ENCODE results near the gene ESPL1.

The ESPL1 gene

DNA sequence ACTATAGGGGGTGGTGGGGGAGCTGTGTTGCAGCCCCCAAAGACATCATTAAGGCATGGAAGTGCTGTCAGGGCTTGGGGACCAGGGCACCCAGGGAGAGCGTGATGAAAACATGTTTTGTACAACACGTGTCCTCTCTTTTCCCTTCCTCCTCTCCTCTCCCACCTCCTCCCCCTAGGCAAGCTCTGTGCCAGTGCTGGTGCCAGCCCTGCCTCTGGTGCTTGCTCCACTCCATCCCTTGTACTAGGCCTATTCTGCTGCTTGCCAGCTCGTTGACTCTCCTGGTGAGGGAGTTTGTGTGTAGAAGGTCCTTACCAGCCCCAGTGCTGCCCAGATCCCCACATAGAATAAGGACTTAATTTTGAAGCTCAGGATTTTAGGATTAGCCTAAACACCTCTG is 32.9 kb upstream of the ESPL1 start:
- DNase-seq (ENCODE audit: low read depth in 2 of 2): no peak
- no peak overlapping the region for H3K4me3 ChIP-seq (replicated peaks in 1 of 2; ENCODE audit: low read depth in 2 of 2, low read length in 2 of 2)
- TF ChIP-seq, protein P1, sequence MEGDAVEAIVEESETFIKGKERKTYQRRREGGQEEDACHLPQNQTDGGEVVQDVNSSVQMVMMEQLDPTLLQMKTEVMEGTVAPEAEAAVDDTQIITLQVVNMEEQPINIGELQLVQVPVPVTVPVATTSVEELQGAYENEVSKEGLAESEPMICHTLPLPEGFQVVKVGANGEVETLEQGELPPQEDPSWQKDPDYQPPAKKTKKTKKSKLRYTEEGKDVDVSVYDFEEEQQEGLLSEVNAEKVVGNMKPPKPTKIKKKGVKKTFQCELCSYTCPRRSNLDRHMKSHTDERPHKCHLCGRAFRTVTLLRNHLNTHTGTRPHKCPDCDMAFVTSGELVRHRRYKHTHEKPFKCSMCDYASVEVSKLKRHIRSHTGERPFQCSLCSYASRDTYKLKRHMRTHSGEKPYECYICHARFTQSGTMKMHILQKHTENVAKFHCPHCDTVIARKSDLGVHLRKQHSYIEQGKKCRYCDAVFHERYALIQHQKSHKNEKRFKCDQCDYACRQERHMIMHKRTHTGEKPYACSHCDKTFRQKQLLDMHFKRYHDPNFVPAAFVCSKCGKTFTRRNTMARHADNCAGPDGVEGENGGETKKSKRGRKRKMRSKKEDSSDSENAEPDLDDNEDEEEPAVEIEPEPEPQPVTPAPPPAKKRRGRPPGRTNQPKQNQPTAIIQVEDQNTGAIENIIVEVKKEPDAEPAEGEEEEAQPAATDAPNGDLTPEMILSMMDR (IDR thresholded peaks at IDR 0.05; ENCODE audit: low read depth, low read length): no peak

DNA sequence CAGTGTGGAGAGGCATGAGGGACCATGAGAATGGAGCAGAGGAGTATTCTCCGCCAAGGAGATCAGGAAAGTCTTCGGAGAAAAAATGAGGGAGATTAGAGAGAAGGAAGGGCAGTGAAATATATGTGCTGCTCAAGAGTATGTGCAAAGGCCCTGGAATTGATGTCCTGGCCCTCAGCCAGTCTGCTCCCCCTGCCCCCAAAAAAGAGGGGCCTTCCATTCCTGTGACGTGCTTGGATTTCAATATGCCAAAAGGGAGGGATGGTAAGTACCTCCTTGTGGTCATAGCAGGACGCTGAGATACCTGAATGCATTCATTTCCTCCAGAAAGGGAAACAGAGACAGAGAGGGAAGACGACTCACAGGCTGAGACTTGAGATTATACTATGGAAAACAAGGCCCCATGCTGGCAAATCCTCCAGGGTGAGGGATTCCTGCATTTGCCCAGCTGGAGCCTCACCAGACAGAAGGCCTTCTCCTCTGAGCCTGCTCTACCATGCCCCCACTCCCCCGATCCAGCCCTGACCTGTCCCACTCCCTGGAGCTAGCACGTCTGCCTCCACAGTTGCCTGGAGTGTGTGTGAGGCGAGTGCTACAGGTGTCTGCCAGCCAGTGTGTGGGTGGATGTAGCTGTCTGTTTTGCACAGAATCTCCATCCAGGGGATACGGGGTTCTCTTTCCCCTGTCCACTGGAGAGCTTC is 32.2 kb upstream of the ESPL1 start:
- H3K4me3 ChIP-seq (replicated peaks in 1 of 2; ENCODE audit: low read depth in 2 of 2, low read length in 2 of 2): no peak overlapping the region
- DNase-seq (ENCODE audit: low read depth in 2 of 2): no peak
- TF ChIP-seq, protein P1 (IDR thresholded peaks at IDR 0.05; ENCODE audit: low read depth, low read length): no peak

DNA sequence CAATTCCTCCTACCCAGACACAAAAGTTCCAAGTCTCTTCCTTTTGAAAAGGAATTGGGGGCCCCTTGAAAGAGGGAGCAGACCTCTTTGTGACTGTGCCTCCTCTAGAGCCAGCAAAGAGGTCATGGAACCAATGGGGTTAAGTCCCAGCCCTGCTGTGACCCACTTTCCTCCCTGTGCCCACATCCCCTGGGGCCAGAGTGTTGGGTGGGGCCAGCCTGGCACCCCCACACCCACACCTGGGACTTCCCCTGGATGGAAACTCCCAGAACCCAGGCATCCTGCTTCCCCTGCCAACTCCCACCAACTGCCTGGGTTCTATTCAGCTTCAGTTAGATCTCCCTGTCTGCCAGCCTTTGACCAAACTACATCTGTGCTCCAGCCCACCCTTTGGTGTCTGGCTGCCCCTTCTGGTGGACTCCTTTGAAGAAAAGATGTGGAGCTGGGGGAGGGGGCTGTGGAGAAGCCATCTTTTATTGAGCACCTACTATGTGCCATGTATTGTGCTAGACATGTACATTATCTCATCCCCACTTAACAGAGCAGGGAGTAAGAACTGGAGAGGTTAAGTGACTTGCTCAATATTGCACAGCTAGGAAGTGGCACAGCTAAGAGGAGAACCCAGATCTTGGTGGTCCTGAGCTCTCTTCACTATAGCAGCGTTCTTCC is 31.5 kb upstream of the ESPL1 start:
- TF ChIP-seq, protein P1 (IDR thresholded peaks at IDR 0.05; ENCODE audit: low read depth, low read length): no peak
- no peak for DNase-seq (ENCODE audit: low read depth in 2 of 2)
- no peak overlapping the region for H3K4me3 ChIP-seq (replicated peaks in 1 of 2; ENCODE audit: low read depth in 2 of 2, low read length in 2 of 2)

DNA sequence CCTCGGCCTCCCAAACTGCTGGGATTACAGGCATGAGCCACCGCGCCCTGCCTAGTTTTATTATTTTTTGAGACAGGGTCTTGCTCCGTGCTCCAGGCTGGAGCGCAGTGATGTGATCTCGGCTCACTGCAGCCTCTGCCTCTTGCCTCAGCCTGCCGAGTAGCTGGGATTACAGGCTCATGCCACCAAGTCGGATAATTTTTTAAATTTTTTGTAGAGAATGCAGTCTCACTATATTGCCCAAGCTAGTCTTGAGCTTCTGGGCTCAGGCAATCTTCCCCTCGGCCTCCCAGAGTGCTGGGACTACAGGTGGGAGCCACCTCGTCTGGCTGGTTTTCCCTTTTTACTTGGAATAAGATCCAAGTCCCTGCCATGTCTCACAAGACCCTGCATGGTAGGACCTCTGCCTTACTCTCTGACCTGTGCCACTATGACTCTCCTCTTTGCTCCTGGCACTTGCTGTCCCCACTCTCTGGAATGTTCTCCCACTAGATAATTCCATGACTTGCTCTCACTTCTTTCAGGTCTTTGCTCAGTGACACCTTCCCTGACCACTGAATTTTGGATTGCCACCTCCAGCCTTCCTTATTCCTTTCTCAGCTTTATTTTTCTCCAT is 28.3 kb upstream of the ESPL1 start:
- no peak overlapping the region for H3K4me3 ChIP-seq (replicated peaks in 1 of 2; ENCODE audit: low read depth in 2 of 2, low read length in 2 of 2)
- TF ChIP-seq, protein P1 (IDR thresholded peaks at IDR 0.05; ENCODE audit: low read depth, low read length): no peak
- DNase-seq (ENCODE audit: low read depth in 2 of 2): no peak

DNA sequence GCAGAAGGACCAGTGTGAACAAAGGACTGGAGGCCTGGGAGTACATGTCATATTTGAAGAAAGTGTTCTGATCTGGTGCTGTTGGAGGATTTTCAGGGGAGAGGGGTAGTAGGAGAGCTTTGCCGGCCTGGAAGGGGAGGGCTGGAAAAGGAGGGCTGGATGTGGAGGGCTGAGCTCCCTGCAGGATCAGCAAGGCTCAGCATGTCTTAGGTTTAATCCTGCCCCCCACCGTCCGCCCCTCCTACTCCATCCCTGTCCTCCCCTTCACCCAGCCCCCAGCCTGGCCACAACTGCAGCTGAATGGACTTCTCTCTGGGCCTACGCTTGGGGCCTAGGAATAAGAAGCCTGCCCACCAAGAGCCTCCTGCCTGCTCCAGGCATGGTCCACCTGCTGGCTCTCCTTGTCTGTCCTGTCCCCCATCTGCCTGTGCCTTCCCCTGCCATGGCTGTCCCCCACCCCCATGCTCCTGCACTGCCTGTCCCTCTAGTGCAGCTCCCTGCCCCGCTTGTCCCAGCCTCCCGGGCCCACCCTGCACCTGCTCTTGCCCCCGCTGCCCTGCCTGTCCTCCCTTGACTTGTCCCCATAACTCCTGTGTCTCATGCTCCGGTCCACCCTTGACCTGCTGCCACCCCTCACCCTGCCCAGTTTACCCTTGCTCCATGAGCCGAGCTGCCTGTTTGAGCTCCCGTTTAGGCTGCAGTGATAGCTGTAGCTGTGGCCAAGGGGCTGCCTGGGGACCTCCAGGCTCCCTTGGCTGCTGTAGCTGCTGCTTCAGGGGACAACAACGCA is 26.3 kb upstream of the ESPL1 start:
- no peak for DNase-seq (ENCODE audit: low read depth in 2 of 2)
- TF ChIP-seq, protein P1 (IDR thresholded peaks at IDR 0.05; ENCODE audit: low read depth, low read length): no peak
- no peak overlapping the region for H3K4me3 ChIP-seq (replicated peaks in 1 of 2; ENCODE audit: low read depth in 2 of 2, low read length in 2 of 2)

DNA sequence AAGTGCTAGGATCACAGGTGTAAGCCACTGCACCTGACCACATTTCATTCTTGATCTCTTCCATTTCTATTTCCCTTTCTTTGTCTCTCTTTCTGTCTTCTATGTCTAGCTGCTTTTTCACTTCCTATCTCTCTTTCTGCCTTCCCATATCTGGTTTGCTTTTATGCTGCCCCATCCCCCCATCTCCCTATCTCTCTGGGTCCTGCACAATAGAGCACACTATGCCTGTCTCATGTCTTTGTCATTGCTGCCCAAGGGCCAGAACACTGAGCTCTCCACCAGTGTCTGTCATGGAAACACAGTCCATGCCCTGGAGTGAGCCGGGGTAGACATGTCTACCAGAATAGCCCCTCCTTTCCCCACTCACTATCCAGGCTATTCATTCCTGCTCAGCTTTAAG is 23.8 kb upstream of the ESPL1 start:
- TF ChIP-seq, protein P1 (IDR thresholded peaks at IDR 0.05; ENCODE audit: low read depth, low read length): no peak
- no peak for DNase-seq (ENCODE audit: low read depth in 2 of 2)
- H3K4me3 ChIP-seq (replicated peaks in 1 of 2; ENCODE audit: low read depth in 2 of 2, low read length in 2 of 2): no peak overlapping the region

All from cardiac fibroblast (primary cell).